ENCODE data around the gene NT5DC2. TPM values are rescaled to one million over a fixed set of nuclear protein-coding genes. Genes with fewer than 3 reads are reported as not detected.

Gene NT5DC2
- total RNA-seq, 2 donors from 2014 or later, result 288 to 341 TPM

DNA sequence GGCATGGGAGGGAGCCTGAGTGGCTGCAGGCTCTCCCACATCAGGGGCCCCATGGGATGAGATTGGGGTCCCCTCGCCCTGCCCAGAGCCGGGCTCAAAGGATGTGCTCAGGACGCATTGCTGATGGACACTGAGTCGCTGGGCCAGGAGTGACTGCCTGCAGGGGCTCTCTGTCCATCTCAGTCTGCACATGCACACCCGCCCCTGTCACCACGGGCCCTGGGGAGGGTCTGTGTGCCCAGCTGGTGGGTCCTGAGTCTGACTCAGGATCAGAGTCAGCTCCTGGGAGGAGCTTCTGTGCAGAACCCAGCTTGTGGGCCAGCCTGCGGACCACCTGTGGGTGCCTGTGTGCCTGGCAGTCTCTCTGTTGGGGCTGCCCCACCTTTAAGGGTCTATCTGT lies 20.4 kb downstream of the NT5DC2 start:
- DNase-seq, result no peak
- no peaks in the 10 kb centered on the region for H3K9me3 Mint-ChIP-seq
- no peaks in the 10 kb centered on the region for H3K36me3 Mint-ChIP-seq (ENCODE audit: low read depth)
- Histone ChIP-seq H3K27ac (ENCODE audit: low read depth, low read length) (no peak overlapping the region), H3K4me3 (ENCODE audit: low read length) (no peak overlapping the region), H3K9me3 (ENCODE audit: control insufficient read depth, low read length) (no peaks in the 10 kb centered on the region), H3K36me3 (ENCODE audit: control insufficient read depth, insufficient read depth, low read length) (no peaks in the 10 kb centered on the region), H3K4me1 (ENCODE audit: control insufficient read depth, insufficient read depth, low read length) (no peaks in the 10 kb centered on the region), H3K27me3 (ENCODE audit: control insufficient read depth, insufficient read depth, low read length, poor library complexity, severe bottlenecking) (no peaks in the 10 kb centered on the region), H3K9ac (ENCODE audit: extremely low read depth, low read length, poor library complexity, severe bottlenecking) (no peak overlapping the region)
- H3K27ac Mint-ChIP-seq, result no peak overlapping the region
- TF ChIP-seq, protein P1, sequence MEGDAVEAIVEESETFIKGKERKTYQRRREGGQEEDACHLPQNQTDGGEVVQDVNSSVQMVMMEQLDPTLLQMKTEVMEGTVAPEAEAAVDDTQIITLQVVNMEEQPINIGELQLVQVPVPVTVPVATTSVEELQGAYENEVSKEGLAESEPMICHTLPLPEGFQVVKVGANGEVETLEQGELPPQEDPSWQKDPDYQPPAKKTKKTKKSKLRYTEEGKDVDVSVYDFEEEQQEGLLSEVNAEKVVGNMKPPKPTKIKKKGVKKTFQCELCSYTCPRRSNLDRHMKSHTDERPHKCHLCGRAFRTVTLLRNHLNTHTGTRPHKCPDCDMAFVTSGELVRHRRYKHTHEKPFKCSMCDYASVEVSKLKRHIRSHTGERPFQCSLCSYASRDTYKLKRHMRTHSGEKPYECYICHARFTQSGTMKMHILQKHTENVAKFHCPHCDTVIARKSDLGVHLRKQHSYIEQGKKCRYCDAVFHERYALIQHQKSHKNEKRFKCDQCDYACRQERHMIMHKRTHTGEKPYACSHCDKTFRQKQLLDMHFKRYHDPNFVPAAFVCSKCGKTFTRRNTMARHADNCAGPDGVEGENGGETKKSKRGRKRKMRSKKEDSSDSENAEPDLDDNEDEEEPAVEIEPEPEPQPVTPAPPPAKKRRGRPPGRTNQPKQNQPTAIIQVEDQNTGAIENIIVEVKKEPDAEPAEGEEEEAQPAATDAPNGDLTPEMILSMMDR (conservative IDR thresholded peaks at IDR 0.05), result no peak
- H3K27me3 Mint-ChIP-seq (ENCODE audit: insufficient read depth), result peaks cover 7% of the 10 kb centered on the region
- H3K4me3 Mint-ChIP-seq, result no peak overlapping the region
- 87 to 93% methylated on average over 4 to 7 of the region's 7 CpGs for WGBS, 2 experiments (ENCODE audit: insufficient coverage in 1 of 2, insufficient read length in 1 of 2)
- H3K4me1 Mint-ChIP-seq, result no peaks in the 10 kb centered on the region

DNA sequence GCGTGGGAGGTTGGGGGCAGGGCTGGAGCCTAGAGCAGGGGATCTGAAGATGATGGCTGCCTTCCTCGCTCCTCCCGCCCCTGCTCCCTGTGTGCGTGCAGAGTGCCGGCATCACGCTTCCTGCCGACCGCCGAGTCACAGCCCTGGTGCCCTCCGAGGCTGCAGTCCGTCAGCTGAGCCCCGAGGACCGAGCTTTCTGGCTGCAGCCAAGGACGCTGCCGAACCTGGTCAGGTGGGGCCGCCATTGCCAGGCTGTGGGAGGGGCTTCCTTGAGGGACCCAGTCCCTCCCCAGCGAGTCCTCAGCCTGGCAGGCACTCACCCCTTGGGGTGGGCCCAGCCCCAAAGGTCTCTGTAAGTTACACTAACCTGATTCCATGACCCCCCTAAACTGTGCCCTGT lies 20.9 kb downstream of the NT5DC2 start:
- Mint-ChIP-seq H3K27me3 (ENCODE audit: insufficient read depth) (peaks cover 3% of the 10 kb centered on the region), H3K36me3 (ENCODE audit: low read depth) (no peaks in the 10 kb centered on the region), H3K9me3 (no peaks in the 10 kb centered on the region), H3K4me3 (no peak overlapping the region), H3K4me1 (no peaks in the 10 kb centered on the region), H3K27ac (no peak overlapping the region)
- Histone ChIP-seq H3K27me3 (ENCODE audit: control insufficient read depth, insufficient read depth, low read length, poor library complexity, severe bottlenecking) (no peaks in the 10 kb centered on the region), H3K9ac (ENCODE audit: extremely low read depth, low read length, poor library complexity, severe bottlenecking) (no peak overlapping the region), H3K4me3 (ENCODE audit: low read length) (no peak overlapping the region), H3K9me3 (ENCODE audit: control insufficient read depth, low read length) (no peaks in the 10 kb centered on the region), H3K4me1 (ENCODE audit: control insufficient read depth, insufficient read depth, low read length) (no peaks in the 10 kb centered on the region), H3K27ac (ENCODE audit: low read depth, low read length) (no peak overlapping the region), H3K36me3 (ENCODE audit: control insufficient read depth, insufficient read depth, low read length) (no peaks in the 10 kb centered on the region)
- WGBS, 2 experiments (ENCODE audit: insufficient coverage in 1 of 2, insufficient read length in 1 of 2), result 87 to 90% methylated on average over 15 to 17 of the region's 17 CpGs
- DNase-seq, result no peak
- TF ChIP-seq, protein P1 (conservative IDR thresholded peaks at IDR 0.05), result no peak

DNA sequence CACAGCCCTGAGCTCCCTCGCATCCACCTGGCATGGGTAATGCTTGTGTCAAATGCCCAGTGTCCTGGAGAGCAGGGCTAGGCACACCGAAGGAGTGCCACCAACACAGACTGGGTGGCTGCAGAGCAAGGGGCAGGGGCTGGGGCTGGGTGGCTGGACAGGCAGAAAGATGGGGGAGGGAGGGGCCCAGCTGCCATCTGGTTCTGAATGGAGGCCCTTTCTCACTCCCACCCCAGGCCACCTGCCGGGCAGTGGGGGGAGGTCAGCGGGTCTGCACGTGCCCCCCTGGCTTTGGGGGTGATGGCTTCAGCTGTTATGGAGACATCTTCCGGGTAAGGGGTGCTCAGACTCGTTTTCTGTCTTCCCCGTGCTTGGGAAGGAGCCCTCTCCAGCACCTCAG lies 21.6 kb downstream of the NT5DC2 start:
- no peaks in the 10 kb centered on the region for H3K4me1 ChIP-seq (ENCODE audit: control insufficient read depth, insufficient read depth, low read length)
- H3K9me3 Mint-ChIP-seq, result no peaks in the 10 kb centered on the region
- TF ChIP-seq, protein P1 (conservative IDR thresholded peaks at IDR 0.05), result no peak
- no peaks in the 10 kb centered on the region for H3K27me3 ChIP-seq (ENCODE audit: control insufficient read depth, insufficient read depth, low read length, poor library complexity, severe bottlenecking)
- H3K4me1 Mint-ChIP-seq, result peaks cover 4% of the 10 kb centered on the region
- H3K4me3 Mint-ChIP-seq, result no peak overlapping the region
- DNase-seq, result no peak
- no peaks in the 10 kb centered on the region for H3K36me3 Mint-ChIP-seq (ENCODE audit: low read depth)
- no peaks in the 10 kb centered on the region for H3K36me3 ChIP-seq (ENCODE audit: control insufficient read depth, insufficient read depth, low read length)
- no peaks in the 10 kb centered on the region for H3K9me3 ChIP-seq (ENCODE audit: control insufficient read depth, low read length)
- H3K27ac ChIP-seq (ENCODE audit: low read depth, low read length), result no peak overlapping the region
- H3K4me3 ChIP-seq (ENCODE audit: low read length), result no peak overlapping the region
- peaks cover 3% of the 10 kb centered on the region for H3K27me3 Mint-ChIP-seq (ENCODE audit: insufficient read depth)
- no peak overlapping the region for H3K9ac ChIP-seq (ENCODE audit: extremely low read depth, low read length, poor library complexity, severe bottlenecking)
- H3K27ac Mint-ChIP-seq, result no peak overlapping the region
- WGBS, 2 experiments (ENCODE audit: insufficient coverage in 1 of 2, insufficient read length in 1 of 2), result 68 to 78% methylated on average over 4 to 8 of the region's 8 CpGs

Measured in endodermal cell (in vitro differentiated cells).